PC-9 (cell line): ENCODE data around the gene TRIM44.
"Not testable (repeated sequence)": the region's sequence is repeated elsewhere in the genome, so short reads cannot be mapped to it uniquely, and the experiment has no call there.

Source experiments
- CTCF ChIP-seq: fragments of 200-600 bp; sonication (generic); conservative IDR thresholded peaks from 2 replicates; pipeline ENCODE4 v1.6.1; 2017; ENCODE audit warnings: mixed run types, antibody characterized with exemption, mild to moderate bottlenecking, moderate library complexity
- EZH2 ChIP-seq: fragments of 200-600 bp; sonication (generic); IDR thresholded peaks from 2 replicates; pipeline ENCODE4 v1.8.0; 2017; ENCODE audit warnings: antibody characterized with exemption, low read depth

GRCh38 chr11:35770425-35770824 lies 107.8 kb downstream of the TRIM44 start:
- not testable (repeated sequence) for TF ChIP-seq CTCF, EZH2
